Skin epidermis (tissue), 12 donors: ENCODE results near the gene NPAS3.

Source experiments
- H3K27ac ChIP-seq, 21 experiments: fragments of 200-600 bp; sonication (generic) in 11 of 21; one replicate each; pipeline ENCODE4 v1.5.0; 2020; ENCODE audit warnings: mild to moderate bottlenecking in 3 of 21, inconsistent platforms in 2 of 21, moderate library complexity in 2 of 21
- H3K4me3 ChIP-seq, 7 experiments: fragments of 200-600 bp; sonication (generic) in 2 of 7; one replicate each; pipeline ENCODE4 v1.5.0; 2020; ENCODE audit warnings: inconsistent platforms in 2 of 7, mild to moderate bottlenecking in 2 of 7, moderate library complexity in 1 of 7

The NPAS3 gene

GRCh38 chr14:33449703-33450395, 511.2 kb downstream of the NPAS3 start:
- Histone ChIP-seq H3K27ac (no peak overlapping the region), H3K4me3 (no peak overlapping the region)

- no peak overlapping the region for H3K27ac ChIP-seq
- H3K4me3 ChIP-seq: no peak overlapping the region
Measured at GRCh38 chr14:33450416-33450815, 511.7 kb downstream of the NPAS3 start.

- Histone ChIP-seq H3K27ac (no peak overlapping the region), H3K4me3 (no peak overlapping the region)
Measured at GRCh38 chr14:33451211-33451610, 512.5 kb downstream of the NPAS3 start.

- Histone ChIP-seq H3K4me3 (no peak overlapping the region), H3K27ac (no peak overlapping the region)
Measured at GRCh38 chr14:33452995-33453394, 514.3 kb downstream of the NPAS3 start.

- peak overlapping the region in 3 of 21 experiments; percentile 15 to 28 (median 26) for H3K27ac ChIP-seq
- H3K4me3 ChIP-seq: no peak overlapping the region
Measured at GRCh38 chr14:33454022-33454595, 515.4 kb downstream of the NPAS3 start.

- Histone ChIP-seq H3K27ac (no peak overlapping the region), H3K4me3 (no peak overlapping the region)
Measured at GRCh38 chr14:33454707-33455106, 516.0 kb downstream of the NPAS3 start.

GRCh38 chr14:33455654-33456345, 517.1 kb downstream of the NPAS3 start:
- H3K27ac ChIP-seq: no peak overlapping the region

GRCh38 chr14:33457021-33457420, 518.3 kb downstream of the NPAS3 start:
- Histone ChIP-seq H3K4me3 (no peak overlapping the region), H3K27ac (no peak overlapping the region)

More at GRCh38 chr14:33455654-33456345, 517.1 kb downstream of the NPAS3 start:
- H3K4me3 ChIP-seq: no peak overlapping the region

- Histone ChIP-seq H3K27ac (no peak overlapping the region), H3K4me3 (no peak overlapping the region)
Measured at GRCh38 chr14:33457617-33458016, 518.9 kb downstream of the NPAS3 start.

- Histone ChIP-seq H3K4me3 (no peak overlapping the region), H3K27ac (no peak overlapping the region)
Measured at GRCh38 chr14:33460164-33460563, 521.5 kb downstream of the NPAS3 start.

GRCh38 chr14:33461036-33461435, 522.4 kb downstream of the NPAS3 start:
- Histone ChIP-seq H3K27ac (no peak overlapping the region), H3K4me3 (no peak overlapping the region)

- no peak overlapping the region for H3K4me3 ChIP-seq
- no peak overlapping the region for H3K27ac ChIP-seq
Measured at GRCh38 chr14:33463731-33464130, 525.1 kb downstream of the NPAS3 start.

GRCh38 chr14:33464254-33464962, 525.7 kb downstream of the NPAS3 start:
- no peak overlapping the region for H3K27ac ChIP-seq
- no peak overlapping the region for H3K4me3 ChIP-seq

- no peak overlapping the region for H3K27ac ChIP-seq
- no peak overlapping the region for H3K4me3 ChIP-seq
Measured at GRCh38 chr14:33465846-33466700, 527.4 kb downstream of the NPAS3 start.

GRCh38 chr14:33467971-33468370, 529.3 kb downstream of the NPAS3 start:
- H3K27ac ChIP-seq: no peak overlapping the region
- H3K4me3 ChIP-seq: no peak overlapping the region

- H3K27ac ChIP-seq: no peak overlapping the region
- H3K4me3 ChIP-seq: no peak overlapping the region
Measured at GRCh38 chr14:33469898-33470297, 531.2 kb downstream of the NPAS3 start.

- Histone ChIP-seq H3K4me3 (no peak overlapping the region), H3K27ac (no peak overlapping the region)
Measured at GRCh38 chr14:33471776-33472175, 533.1 kb downstream of the NPAS3 start.

- Histone ChIP-seq H3K27ac (no peak overlapping the region), H3K4me3 (no peak overlapping the region)
Measured at GRCh38 chr14:33475623-33476022, 536.9 kb downstream of the NPAS3 start.

- Histone ChIP-seq H3K4me3 (no peak overlapping the region), H3K27ac (no peak overlapping the region)
Measured at GRCh38 chr14:33477797-33478196, 539.1 kb downstream of the NPAS3 start.
